GM18870 (cell line): Measurements from ENCODE around the gene PRR13.

Source experiments
- ATAC-seq: cut with Tn5 transposase; IDR thresholded peaks from one replicate; pipeline ENCODE4 v1.9.1; 2021; ENCODE audit warnings: moderate library complexity; ENCODE audit not compliant: unreplicated experiment

PRR13 gene

GRCh38 chr12:53492188-53492587 lies 50.7 kb downstream of the PRR13 start:
- no peak for ATAC-seq

GRCh38 chr12:53492830-53493609 lies 51.5 kb downstream of the PRR13 start:
- ATAC-seq = no peak

- no peak for ATAC-seq
Observed at GRCh38 chr12:53493610-53494391, 52.3 kb downstream of the PRR13 start.
